Measurements from ENCODE around the gene GADD45G.

DNA sequence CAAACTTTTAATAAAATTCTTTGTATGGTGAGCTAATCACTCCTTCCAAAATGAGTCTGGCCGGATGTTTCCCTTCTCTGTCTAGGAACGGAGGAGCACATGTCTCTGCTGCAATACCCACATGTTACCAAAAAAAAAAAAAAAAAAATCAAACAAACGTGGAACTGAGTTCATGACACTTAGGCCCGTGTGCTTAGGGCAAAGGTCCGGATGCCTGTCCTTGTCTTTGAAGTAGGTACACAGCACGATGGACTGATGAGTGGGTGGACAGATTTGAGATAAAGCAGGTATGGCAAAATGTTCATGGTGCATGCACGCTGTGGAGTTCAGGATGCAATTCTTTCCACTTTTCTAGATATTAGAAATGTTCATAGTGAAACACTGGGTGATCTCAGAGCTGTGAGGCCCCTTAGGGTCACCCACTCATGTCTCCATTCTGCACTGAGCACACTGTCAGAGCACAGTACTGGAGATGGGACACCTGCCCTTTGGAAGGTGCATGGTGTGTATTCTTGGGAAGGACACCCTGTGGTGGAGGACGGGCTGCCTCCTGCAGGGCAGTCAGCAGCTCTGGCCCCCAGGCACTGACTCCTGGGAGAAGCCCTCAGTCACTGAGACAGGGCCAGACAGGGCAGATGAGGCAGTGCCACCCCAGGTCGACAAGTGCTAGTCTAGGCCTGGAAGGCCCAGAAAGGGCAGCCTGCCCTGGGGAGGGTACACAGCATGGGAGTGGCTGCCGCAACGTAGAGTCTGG lies 43.6 kb downstream of the GADD45G start:
- TF ChIP-seq CTCF (IDR thresholded peaks at IDR 0.05; ENCODE audit: low read depth, low read length, missing input control), result no peak
- peak; percentile 64 for TF ChIP-seq ATF3 (IDR thresholded peaks at IDR 0.05)
- peak; percentile 72 for TF ChIP-seq YY1 (IDR thresholded peaks at IDR 0.05)
- peak; percentile 83 to 92 for TF ChIP-seq JUND (IDR thresholded peaks at IDR 0.05)
